ENCODE results near the gene AGAP2.
"Not testable (repeated sequence)": the region's sequence is repeated elsewhere in the genome, so short reads cannot be mapped to it uniquely, and the experiment has no call there.

AGAP2 gene

DNA sequence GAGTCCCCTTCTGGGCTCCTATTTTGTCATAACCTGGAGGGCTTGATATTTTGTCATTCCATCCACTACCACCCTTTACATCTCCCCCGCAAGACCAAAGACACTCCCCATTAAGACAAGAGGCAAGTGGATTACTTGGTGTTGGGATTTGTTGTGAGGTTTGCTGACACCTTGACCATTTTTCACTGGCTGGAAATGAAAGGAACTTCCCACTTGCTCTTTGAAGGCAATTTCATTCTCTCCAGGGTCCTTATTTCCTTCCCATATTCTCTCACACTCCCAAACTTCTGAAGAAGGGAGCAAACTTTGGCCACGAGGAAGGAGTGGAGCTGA lies 14.9 kb downstream of the AGAP2 start:
- Histone ChIP-seq H3K27me3 (ENCODE audit: insufficient read depth, low read length) (peaks cover 59% of the 10 kb centered on the region), H3K4me1 (ENCODE audit: insufficient read depth, low read length) (peaks cover 5% of the 10 kb centered on the region; the same call in 1 of the 2 replicates), H3K36me3 (ENCODE audit: insufficient read depth, low read depth, low read length) (peaks cover 9% of the 10 kb centered on the region), H3K27ac (ENCODE audit: low read length) (no peak overlapping the region), H3K9ac (ENCODE audit: low read depth, low read length) (no peak overlapping the region), H3K9me3 (ENCODE audit: insufficient read depth, low read depth, low read length) (no peaks in the 10 kb centered on the region), H3K4me3 (ENCODE audit: low read length) (no peak overlapping the region)

DNA sequence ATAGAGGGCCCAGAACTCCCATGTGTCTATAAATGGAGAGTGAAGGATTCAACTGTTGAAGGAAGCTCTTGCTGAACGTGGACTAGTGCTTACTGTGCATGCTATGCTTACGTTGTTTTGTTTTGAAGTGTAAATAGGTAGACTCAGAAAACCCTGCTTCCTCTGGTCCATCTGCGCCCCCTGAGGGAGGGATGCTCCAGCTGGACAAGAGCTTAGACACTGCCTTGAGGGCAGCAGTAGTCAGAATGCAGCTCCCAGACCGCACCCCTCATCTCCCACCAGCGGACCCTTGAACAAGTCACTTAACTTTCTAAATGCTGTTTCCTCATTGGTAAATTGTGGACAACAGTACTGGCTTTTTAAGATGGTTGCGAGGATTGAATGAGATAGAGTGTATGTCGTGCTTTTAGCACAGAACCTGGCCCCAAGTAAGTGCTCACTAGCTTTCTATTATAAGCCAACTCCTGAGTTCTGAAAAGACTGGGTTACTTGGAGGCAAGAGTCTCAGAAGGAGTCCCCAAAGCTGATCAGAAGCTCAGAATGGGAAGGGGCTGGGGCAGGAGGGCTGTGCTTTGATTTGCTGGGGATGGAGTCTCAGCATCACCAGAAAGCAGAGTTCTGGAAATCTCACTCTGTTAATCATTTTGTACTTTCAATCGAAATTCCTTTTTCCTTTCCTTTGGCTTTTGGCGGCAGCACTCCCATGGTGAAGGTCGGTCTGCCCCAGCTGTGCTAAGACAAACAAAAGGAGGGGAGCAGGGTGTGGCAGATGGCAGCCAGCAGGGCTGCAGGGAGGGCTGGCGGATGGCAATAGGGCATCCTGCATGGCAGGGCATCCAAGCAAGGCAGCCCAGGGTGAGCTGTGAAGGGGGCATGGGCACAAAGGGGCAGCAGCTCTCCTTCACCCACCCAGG lies 15.6 kb downstream of the AGAP2 start:
- H3K9ac ChIP-seq (ENCODE audit: low read depth, low read length), result no peak overlapping the region
- peaks cover 5% of the 10 kb centered on the region; the same call in 1 of the 2 replicates for H3K4me1 ChIP-seq (ENCODE audit: insufficient read depth, low read length)
- peaks cover 15% of the 10 kb centered on the region for H3K36me3 ChIP-seq (ENCODE audit: insufficient read depth, low read depth, low read length)
- no peaks in the 10 kb centered on the region for H3K9me3 ChIP-seq (ENCODE audit: insufficient read depth, low read depth, low read length)
- peaks cover 52% of the 10 kb centered on the region for H3K27me3 ChIP-seq (ENCODE audit: insufficient read depth, low read length)
- H3K27ac ChIP-seq (ENCODE audit: low read length), result no peak overlapping the region
- no peak overlapping the region for H3K4me3 ChIP-seq (ENCODE audit: low read length)

DNA sequence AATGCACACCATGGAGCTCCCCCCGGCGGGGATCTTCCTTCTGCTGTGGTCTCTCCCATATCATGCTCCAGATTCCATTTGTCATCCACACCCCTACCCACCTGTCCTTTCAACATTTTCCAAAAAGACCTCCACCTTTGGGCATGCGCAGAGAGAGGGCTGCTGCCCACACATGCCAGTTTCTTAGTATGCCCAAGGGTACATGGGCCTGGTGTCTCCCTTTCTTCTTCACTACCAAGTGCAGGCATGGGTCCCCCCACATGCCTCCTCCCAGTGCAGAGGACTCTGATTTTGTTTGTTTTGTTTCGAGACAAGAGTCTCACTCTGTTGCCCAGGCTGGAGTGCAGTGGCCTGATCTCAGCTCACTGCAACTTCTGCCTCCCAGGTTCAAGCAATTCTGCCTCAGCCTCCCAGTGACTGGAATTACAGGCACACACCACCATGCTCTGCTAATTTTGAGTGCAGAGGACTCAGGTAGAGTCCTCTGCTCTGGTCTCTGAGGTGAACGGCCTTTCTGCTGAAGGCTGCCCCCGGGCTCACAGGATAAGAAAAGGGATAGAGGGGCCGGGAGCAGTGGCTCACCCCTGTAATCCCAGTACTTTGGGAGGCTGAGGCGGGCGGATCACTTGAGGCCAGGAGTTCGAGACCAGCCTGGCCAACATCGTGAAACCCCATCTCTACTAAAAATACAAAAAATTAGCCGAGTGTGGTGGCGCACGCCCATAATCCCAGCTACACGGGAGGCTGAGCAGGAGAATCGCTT lies 16.5 kb downstream of the AGAP2 start:
- Histone ChIP-seq H3K36me3 (ENCODE audit: insufficient read depth, low read depth, low read length) (peaks cover 18% of the 10 kb centered on the region), H3K27me3 (ENCODE audit: insufficient read depth, low read length) (peaks cover 43% of the 10 kb centered on the region)
- H3K4me1 ChIP-seq (ENCODE audit: insufficient read depth, low read length); H3K27ac ChIP-seq (ENCODE audit: low read length); H3K9ac ChIP-seq (ENCODE audit: low read depth, low read length); H3K9me3 ChIP-seq (ENCODE audit: insufficient read depth, low read depth, low read length); H3K4me3 ChIP-seq (ENCODE audit: low read length): not testable (repeated sequence)

GRCh38 chr12:57720606-57721595 lies 17.6 kb downstream of the AGAP2 start:
- peaks cover 32% of the 10 kb centered on the region for H3K27me3 ChIP-seq (ENCODE audit: insufficient read depth, low read length)
- peaks cover 18% of the 10 kb centered on the region for H3K36me3 ChIP-seq (ENCODE audit: insufficient read depth, low read depth, low read length)
- H3K9ac ChIP-seq (ENCODE audit: low read depth, low read length), result no peak overlapping the region
- H3K4me1 ChIP-seq (ENCODE audit: insufficient read depth, low read length), result no peaks in the 10 kb centered on the region
- no peaks in the 10 kb centered on the region for H3K9me3 ChIP-seq (ENCODE audit: insufficient read depth, low read depth, low read length)
- H3K4me3 ChIP-seq (ENCODE audit: low read length), result no peak overlapping the region
- H3K27ac ChIP-seq (ENCODE audit: low read length), result no peak overlapping the region

- Histone ChIP-seq H3K27me3 (ENCODE audit: insufficient read depth, low read length) (peaks cover 24% of the 10 kb centered on the region), H3K4me3 (ENCODE audit: low read length) (no peak overlapping the region), H3K36me3 (ENCODE audit: insufficient read depth, low read depth, low read length) (peaks cover 18% of the 10 kb centered on the region), H3K4me1 (ENCODE audit: insufficient read depth, low read length) (no peaks in the 10 kb centered on the region), H3K27ac (ENCODE audit: low read length) (no peak overlapping the region), H3K9me3 (ENCODE audit: insufficient read depth, low read depth, low read length) (no peaks in the 10 kb centered on the region), H3K9ac (ENCODE audit: low read depth, low read length) (no peak overlapping the region)
Observed at GRCh38 chr12:57719777-57720605, 18.6 kb downstream of the AGAP2 start.

DNA sequence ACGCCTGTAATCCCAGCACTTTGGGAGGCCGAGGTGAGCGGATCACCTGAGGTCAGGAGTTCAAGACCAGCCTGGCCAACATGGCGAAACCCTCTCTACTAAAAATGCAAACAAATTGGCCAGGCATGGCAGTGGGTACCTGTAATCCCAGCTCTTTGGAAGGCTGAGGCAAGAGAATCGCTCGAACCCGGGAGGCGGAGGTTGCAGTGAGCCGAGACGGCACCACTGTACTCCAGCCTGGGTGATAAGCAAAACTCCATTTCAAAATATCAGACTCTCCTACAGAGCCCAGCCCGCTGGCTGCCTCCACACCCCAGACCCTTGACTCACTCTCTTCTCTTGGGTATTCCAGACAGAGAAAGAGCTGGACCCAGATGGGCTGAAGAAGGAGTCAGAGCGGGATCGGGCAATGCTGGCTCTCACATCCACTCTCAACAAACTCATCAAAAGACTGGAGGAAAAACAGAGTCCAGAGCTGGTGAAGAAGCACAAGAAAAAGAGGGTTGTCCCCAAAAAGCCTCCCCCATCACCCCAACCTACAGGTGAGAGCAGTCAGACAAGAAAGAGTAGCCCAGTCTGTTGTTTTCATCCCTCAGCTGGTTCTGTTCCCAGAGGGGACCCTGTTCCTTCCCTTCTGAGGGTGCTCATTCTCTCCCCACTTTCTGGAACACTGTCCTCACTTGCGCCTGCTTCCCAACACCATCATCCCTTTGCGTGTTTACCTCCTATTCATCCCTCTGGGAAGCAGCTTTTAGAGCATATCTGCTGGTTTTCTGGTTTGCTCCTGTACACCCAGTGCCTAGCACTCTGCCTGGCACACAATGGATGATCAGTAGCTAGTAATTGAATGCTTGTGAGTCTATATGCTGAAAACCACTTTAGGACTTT lies 19.7 kb downstream of the AGAP2 start:
- no peak overlapping the region for H3K4me3 ChIP-seq (ENCODE audit: low read length)

GRCh38 chr12:57717846-57718640 lies 20.5 kb downstream of the AGAP2 start:
- Histone ChIP-seq H3K9me3 (ENCODE audit: insufficient read depth, low read depth, low read length) (no peaks in the 10 kb centered on the region), H3K27me3 (ENCODE audit: insufficient read depth, low read length) (peaks cover 4% of the 10 kb centered on the region), H3K36me3 (ENCODE audit: insufficient read depth, low read depth, low read length) (peaks cover 18% of the 10 kb centered on the region), H3K9ac (ENCODE audit: low read depth, low read length) (no peak overlapping the region), H3K4me3 (ENCODE audit: low read length) (no peak overlapping the region), H3K4me1 (ENCODE audit: insufficient read depth, low read length) (no peaks in the 10 kb centered on the region), H3K27ac (ENCODE audit: low read length) (no peak overlapping the region)

More for the DNA sequence above, 19.7 kb downstream of the AGAP2 start:
- Histone ChIP-seq H3K4me1 (ENCODE audit: insufficient read depth, low read length) (no peaks in the 10 kb centered on the region), H3K27me3 (ENCODE audit: insufficient read depth, low read length) (peaks cover 13% of the 10 kb centered on the region), H3K36me3 (ENCODE audit: insufficient read depth, low read depth, low read length) (peaks cover 18% of the 10 kb centered on the region), H3K9me3 (ENCODE audit: insufficient read depth, low read depth, low read length) (no peaks in the 10 kb centered on the region), H3K9ac (ENCODE audit: low read depth, low read length) (no peak overlapping the region), H3K27ac (ENCODE audit: low read length) (no peak overlapping the region)

GRCh38 chr12:57717131-57717530 lies 21.4 kb downstream of the AGAP2 start:
- H3K27me3 ChIP-seq (ENCODE audit: insufficient read depth, low read length), result no peaks in the 10 kb centered on the region
- H3K27ac ChIP-seq (ENCODE audit: low read length), result no peak overlapping the region
- H3K36me3 ChIP-seq (ENCODE audit: insufficient read depth, low read depth, low read length), result peaks cover 18% of the 10 kb centered on the region
- H3K9ac ChIP-seq (ENCODE audit: low read depth, low read length), result no peak overlapping the region
- no peaks in the 10 kb centered on the region for H3K4me1 ChIP-seq (ENCODE audit: insufficient read depth, low read length)
- no peaks in the 10 kb centered on the region for H3K9me3 ChIP-seq (ENCODE audit: insufficient read depth, low read depth, low read length)
- no peak overlapping the region for H3K4me3 ChIP-seq (ENCODE audit: low read length)

DNA sequence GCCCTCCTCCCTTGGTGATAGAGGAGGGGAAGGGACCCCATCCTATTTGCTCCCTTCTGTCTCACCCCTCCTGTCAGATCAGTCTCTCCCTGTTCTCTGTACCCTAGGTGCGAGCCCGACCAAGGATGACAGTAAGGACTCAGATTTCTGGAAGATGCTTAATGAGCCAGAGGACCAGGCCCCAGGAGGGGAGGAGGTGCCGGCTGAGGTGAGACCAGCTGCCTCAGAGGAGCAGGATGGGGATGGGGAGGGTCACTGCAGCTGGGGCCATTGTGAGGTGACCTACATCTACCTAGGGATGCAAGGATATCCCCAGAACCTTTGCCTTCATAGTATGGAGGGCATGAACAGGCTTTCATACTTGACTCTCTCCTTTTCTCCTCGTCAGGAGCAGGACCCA lies 22.2 kb downstream of the AGAP2 start:
- H3K9ac ChIP-seq (ENCODE audit: low read depth, low read length), result no peak overlapping the region
- no peak overlapping the region for H3K4me3 ChIP-seq (ENCODE audit: low read length)
- H3K9me3 ChIP-seq (ENCODE audit: insufficient read depth, low read depth, low read length), result no peaks in the 10 kb centered on the region
- no peaks in the 10 kb centered on the region for H3K4me1 ChIP-seq (ENCODE audit: insufficient read depth, low read length)
- H3K27ac ChIP-seq (ENCODE audit: low read length), result no peak overlapping the region
- peaks cover 18% of the 10 kb centered on the region for H3K36me3 ChIP-seq (ENCODE audit: insufficient read depth, low read depth, low read length)
- H3K27me3 ChIP-seq (ENCODE audit: insufficient read depth, low read length), result no peaks in the 10 kb centered on the region
